ENCODE measurements around the gene ATF3.
"Not testable (repeated sequence)": the region's sequence is repeated elsewhere in the genome, so short reads cannot be mapped to it uniquely, and the experiment has no call there.

ATF3 gene

GRCh38 chr1:212655668-212656440 lies 47.3 kb downstream of the ATF3 start:
- no peak for DNase-seq

- no peak for DNase-seq
These were observed 48.2 kb downstream of the ATF3 start for GRCh38 chr1:212656730-212657129.

GRCh38 chr1:212658250-212658649 lies 49.7 kb downstream of the ATF3 start:
- not testable (repeated sequence) for DNase-seq

- DNase-seq = no peak
These were observed 56.0 kb downstream of the ATF3 start for GRCh38 chr1:212664409-212665199.

DNA sequence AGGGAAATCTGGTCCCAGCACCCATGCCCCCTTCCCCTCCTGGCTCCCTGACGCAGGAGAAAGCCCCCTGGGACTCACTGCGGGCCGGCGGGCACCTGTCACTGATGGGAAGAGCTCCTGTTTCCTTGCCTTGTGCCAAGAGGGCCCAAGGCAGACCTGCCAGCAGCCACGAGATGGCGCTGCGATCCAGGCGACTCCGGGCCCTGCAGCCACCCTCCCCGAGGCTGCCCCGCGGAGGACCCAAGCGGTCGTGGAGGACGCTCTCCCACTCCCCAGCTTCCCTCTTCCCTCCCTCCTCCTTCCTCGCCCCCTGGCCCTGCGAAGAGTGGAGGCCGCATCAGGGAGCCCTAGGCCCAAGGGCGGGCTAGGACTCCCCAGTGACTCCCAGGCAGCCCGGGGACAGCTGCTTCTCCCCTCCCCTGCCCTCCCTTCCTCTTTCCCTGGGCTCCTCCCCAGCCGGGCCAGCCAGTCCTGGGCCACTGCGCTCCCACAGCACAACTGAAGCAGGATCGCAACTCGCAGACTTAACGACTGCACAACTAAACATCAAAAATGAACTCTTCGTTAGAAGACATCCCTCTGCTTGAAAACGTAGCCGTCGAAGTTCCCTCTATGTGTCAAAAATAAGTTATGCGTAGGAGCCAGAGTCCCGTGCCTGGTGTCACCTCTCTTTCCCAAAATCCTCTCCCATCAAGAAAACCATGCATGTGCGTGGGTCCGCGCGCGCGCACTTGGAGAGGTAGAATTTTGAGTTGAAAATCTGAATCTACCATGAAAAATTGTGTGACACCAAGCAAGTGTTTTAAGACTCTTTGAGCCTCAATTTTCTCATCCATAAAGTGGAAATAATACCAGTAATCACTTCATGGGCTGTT lies 56.9 kb downstream of the ATF3 start:
- peak; percentile 62 for DNase-seq

DNA sequence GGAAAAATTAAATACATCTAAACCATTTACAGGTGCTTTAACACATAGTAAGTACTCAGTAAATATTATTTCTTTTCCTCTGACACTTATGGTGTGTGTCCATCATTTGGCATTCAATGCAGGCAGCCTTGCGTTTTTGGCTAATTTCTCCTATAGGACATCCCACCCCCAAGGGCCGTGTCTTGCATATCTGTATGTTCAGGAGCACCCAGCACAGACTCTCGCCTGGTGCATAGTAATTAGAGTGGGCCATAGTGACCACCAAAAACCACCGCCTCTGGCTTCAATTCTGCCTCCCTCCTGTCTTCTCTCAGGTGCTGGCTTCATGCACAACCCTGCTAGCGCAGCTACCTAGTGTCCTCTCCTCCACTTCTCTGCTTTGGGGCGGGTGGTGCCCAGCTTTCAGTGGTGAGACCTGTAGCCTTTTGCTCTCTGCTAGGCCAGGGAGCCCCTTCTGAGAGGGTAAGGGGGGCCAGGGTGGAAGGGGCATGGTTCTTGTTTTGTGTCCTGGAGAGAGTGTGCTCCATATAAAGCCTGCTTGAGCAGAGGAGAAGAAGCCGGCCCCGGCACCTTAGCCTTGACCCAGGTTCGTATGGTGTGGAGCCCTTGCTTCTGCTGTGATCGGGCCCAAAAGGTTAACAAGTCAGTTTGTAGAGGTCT lies 57.7 kb downstream of the ATF3 start:
- DNase-seq = no peak

DNA sequence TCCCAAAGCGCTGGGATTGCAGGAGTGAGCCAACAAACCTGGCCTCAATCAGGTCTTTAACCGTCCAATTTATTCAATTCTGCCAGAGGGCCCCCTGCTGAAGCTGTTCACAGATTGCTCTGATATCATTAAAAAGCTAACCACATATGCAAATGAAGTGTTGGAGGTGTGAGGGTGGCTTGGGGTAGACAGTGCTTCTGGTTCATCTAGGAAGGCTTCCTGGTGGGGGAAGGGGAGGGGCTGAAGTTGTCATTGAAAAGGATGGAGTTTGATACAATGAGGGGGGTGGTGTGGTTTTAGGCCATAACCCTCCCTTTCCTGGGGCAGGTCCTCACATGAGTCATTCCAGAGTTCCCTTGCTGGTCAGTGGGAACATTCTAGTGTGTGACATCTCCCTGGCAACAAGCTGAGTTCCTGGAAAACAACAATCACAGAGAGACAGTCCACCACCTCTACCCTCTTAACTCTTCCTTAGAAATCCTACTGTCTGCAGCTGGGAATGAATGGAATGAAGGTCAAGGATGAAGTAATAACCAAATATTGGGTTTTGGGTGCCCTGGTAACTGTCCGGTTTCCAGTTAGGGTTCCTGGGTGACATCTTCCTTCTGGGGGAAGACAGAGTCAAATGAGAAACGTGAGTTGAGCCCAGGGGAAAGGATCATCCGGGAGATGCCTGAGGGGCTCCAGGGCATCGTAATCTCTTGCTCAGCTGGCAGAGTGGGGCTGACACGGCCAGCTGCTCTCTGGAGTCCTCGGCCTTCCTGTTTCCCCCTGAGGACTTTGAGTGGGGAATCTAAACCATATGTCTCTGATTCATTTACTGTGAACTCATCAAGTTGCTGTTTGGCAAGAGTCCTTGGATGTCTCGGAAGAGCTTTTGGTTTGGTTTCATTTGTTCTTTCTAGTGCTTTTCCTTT lies 58.9 kb downstream of the ATF3 start:
- no peak for DNase-seq

DNA sequence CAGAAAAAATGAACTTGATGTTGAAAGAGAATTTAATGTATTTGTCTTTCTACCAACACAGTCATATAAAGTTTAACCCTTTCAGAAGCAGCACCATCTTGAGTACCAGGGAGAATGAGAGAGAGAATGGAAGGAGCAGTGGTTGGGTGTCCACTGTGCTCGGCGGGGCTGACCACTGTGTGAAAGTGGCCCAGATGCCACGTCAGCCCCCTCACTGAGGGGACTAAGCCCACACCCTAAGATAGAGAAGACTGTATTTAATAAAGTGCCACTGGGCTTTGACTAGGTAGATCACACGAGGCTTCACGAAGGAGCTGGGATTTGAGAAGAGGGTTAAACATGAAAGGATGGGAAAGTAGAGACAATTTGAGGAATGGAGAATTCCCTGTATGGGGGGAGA lies 59.9 kb downstream of the ATF3 start:
- no peak for DNase-seq

DNA sequence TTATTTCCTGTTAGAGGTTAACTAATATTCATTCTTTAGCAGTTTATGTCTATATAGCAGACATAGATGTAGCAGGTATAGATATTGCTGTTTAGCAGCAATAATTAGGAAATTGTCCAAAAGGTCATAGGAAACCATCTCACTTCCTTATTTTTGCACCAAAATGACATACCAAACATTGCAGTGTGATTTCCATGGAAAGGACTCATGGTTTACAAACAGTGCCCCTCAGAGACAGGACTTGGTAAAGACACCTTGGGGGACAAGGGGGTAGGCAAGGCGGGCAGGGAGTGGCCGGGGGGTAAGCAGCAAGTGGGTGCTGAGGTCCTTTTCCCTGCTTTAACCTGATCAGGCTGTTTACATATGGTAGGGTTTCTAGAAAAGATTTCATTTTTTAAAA lies 60.5 kb downstream of the ATF3 start:
- DNase-seq = no peak

GRCh38 chr1:212669600-212669999 lies 61.0 kb downstream of the ATF3 start:
- DNase-seq = no peak

DNA sequence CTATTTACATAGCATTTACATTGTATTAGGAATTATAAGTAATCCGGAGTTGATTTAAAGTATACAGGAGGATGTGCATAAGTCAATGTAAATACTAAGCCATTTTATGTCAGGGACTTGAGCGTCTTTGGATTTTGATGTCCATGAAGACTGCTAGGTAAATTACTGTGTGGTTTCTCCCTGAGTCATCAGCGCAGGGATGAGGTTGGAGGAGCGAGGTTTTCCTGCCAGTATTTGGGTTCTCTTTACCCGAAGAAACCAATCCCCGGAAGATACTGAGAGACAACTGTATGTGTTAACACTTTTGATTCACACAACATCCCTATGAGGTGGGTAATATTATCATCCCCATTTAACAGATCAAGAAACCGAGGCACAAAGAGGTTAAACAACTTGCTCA lies 61.7 kb downstream of the ATF3 start:
- DNase-seq = no peak
